ENCODE measurements around the gene TAB2. TPM values are rescaled to one million over a fixed set of nuclear protein-coding genes. Genes with fewer than 3 reads are reported as not detected.
"Not testable (repeated sequence)": the region's sequence is repeated elsewhere in the genome, so short reads cannot be mapped to it uniquely, and the experiment has no call there.

The TAB2 gene
- total RNA-seq, 1 experiment from 2014 or later = 45.8 TPM

GRCh38 chr6:149316740-149317643, 520 bp upstream of the TAB2 start:
- POLR2A ChIA-PET (ENCODE audit: unreplicated experiment) = interaction anchor here (0.7 kb wide), 1 partner anchor 223 kb away, joined by 3 read pairs; no protein-coding TSS in a partner anchor
- H3K4me2 ChIP-seq = peak overlapping the region; percentile 75
- H3F3A ChIP-seq (ENCODE audit: insufficient read depth, low read depth) = peaks cover 11% of the 10 kb centered on the region; the same call in 1 of the 2 replicates
- no TSS peak for BruUV-seq (replicated peaks)
- peaks cover 49% of the 10 kb centered on the region for H3K79me2 ChIP-seq (ENCODE audit: low read depth)
- no peaks in the 10 kb centered on the region for H3K36me3 ChIP-seq (ENCODE audit: low read depth)
- CTCF ChIA-PET = no interaction called here
- peak overlapping the region; percentile 92 for H2AFZ ChIP-seq
- peak overlapping the region; percentile 98 for H3K4me3 ChIP-seq
- H3K27me3 ChIP-seq (ENCODE audit: insufficient read depth, low read depth) = no peaks in the 10 kb centered on the region
- no peaks in the 10 kb centered on the region for H3K9me3 ChIP-seq (ENCODE audit: insufficient read depth, low read depth)
- intact Hi-C loops (cut with micrococcal nuclease; ENCODE audit: unreplicated experiment) = loop anchor here (5.0 kb wide), 2 partner anchors 85 to 115 kb away; no protein-coding TSS in a partner anchor
- peaks cover 34% of the 10 kb centered on the region for H3K4me1 ChIP-seq (replicated peaks; ENCODE audit: insufficient read depth)
- TF ChIP-seq EZH2 (IDR thresholded peaks at IDR 0.05; ENCODE audit: low read depth) = no peak
- peaks cover 31% of the 10 kb centered on the region for H4K20me1 ChIP-seq (ENCODE audit: insufficient read depth)
- no peaks in the 10 kb centered on the region for H3K9me2 ChIP-seq (ENCODE audit: insufficient read depth)
- H3K27ac ChIP-seq = peak overlapping the region; percentile 75
- peak; percentile 74 to 78 for DNase-seq

DNA sequence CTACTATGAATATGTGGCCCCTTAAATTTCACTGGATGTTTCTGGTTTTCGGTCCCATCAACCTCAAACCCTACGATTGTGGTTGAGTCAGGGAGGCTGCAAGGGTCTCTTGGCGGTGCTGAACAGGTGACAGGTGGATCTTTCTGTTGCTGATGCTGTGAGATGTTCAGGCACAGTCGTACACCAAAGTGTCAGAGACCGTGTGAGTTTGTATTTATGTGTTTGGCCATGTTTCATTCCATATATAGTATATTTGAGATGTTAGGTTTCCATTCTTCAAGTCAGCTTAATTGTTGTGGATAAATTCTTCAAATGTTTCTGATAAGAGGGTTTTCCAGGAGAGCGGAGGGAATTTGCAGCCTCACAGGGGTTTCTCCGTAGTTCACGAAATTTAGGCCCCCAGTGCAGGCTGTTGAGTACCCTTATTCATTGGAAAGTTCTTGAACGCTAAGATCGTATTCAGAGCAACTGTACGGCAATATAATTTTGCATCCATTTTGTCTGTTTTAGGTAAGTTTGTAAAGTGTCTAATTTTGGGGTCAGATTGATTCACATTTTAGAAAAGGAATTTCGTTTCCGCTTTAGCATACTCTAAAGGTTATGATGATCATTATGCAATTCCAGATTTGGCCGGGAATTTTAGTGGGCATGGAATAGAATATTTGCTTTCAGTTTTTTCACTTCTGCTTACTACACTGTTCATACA, 1.2 kb downstream of the TAB2 start:
- CTCF ChIA-PET = no interaction called here
- peak overlapping the region; percentile 64 for H3K27ac ChIP-seq
- intact Hi-C loops (cut with micrococcal nuclease; ENCODE audit: unreplicated experiment) = loop anchor here (2.0 to 5.0 kb wide), 4 partner anchors 86 to 290 kb away; no protein-coding TSS in a partner anchor
- no peak for TF ChIP-seq EZH2 (IDR thresholded peaks at IDR 0.05; ENCODE audit: low read depth)
- no peak for TF ChIP-seq CTCF (conservative IDR thresholded peaks at IDR 0.05)
- peaks cover 34% of the 10 kb centered on the region for H3K4me1 ChIP-seq (replicated peaks; ENCODE audit: insufficient read depth)
- H2AFZ ChIP-seq = peak overlapping the region; percentile 18; the same call in 1 of the 2 replicates
- no peak for DNase-seq
- peaks cover 11% of the 10 kb centered on the region; the same call in 1 of the 2 replicates for H3F3A ChIP-seq (ENCODE audit: insufficient read depth, low read depth)
- POLR2A ChIA-PET (ENCODE audit: unreplicated experiment) = no interaction called here
- peaks cover 66% of the 10 kb centered on the region for H3K79me2 ChIP-seq (ENCODE audit: low read depth)
- H3K27me3 ChIP-seq (ENCODE audit: insufficient read depth, low read depth) = no peaks in the 10 kb centered on the region
- H3K9me3 ChIP-seq (ENCODE audit: insufficient read depth, low read depth) = no peaks in the 10 kb centered on the region
- peak overlapping the region; percentile 99 for H3K4me2 ChIP-seq
- peaks cover 48% of the 10 kb centered on the region for H4K20me1 ChIP-seq (ENCODE audit: insufficient read depth)
- H3K9me2 ChIP-seq (ENCODE audit: insufficient read depth) = no peaks in the 10 kb centered on the region
- peak overlapping the region; percentile 92 for H3K4me3 ChIP-seq
- no TSS peak for BruUV-seq (replicated peaks)
- H3K36me3 ChIP-seq (ENCODE audit: low read depth) = no peaks in the 10 kb centered on the region

DNA sequence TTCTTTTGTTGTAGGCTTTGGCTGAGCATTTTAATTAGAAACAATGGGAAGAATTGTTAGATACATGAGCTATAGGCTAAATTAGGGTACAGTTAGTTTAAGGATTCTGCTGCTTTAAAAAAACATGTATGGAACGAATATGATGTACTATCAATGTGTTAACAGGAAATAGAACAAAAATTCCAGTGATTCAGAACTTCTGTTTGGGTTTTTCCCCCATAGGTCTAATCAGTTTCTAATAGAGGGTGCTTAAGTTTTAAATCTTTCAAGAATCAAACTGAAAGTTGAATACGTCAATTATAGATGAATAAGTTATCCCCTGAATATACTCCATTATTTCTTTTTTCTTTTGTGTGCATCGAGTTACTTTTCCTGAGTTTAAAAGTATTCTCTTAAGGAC, 1.9 kb downstream of the TAB2 start:
- Histone ChIP-seq H3K4me2 (peak overlapping the region; percentile 99), H3K9me3 (ENCODE audit: insufficient read depth, low read depth) (no peaks in the 10 kb centered on the region), H3K4me1 (replicated peaks; ENCODE audit: insufficient read depth) (peaks cover 34% of the 10 kb centered on the region), H3K27me3 (ENCODE audit: insufficient read depth, low read depth) (no peaks in the 10 kb centered on the region), H3K79me2 (ENCODE audit: low read depth) (peaks cover 73% of the 10 kb centered on the region), H3K9me2 (ENCODE audit: insufficient read depth) (no peaks in the 10 kb centered on the region), H3K27ac (peak overlapping the region; percentile 64), H3F3A (ENCODE audit: insufficient read depth, low read depth) (peaks cover 11% of the 10 kb centered on the region; the same call in 1 of the 2 replicates), H3K36me3 (ENCODE audit: low read depth) (no peaks in the 10 kb centered on the region), H3K4me3 (peak overlapping the region; percentile 92), H4K20me1 (ENCODE audit: insufficient read depth) (peaks cover 54% of the 10 kb centered on the region), H2AFZ (no peak overlapping the region)
- intact Hi-C loops (cut with micrococcal nuclease; ENCODE audit: unreplicated experiment) = loop anchor here (2.0 to 5.0 kb wide), 4 partner anchors 87 to 291 kb away; no protein-coding TSS in a partner anchor
- TSS peak; percentile 36 for BruUV-seq (replicated peaks)
- TF ChIP-seq CTCF (conservative IDR thresholded peaks at IDR 0.05) (no peak), EZH2 (IDR thresholded peaks at IDR 0.05; ENCODE audit: low read depth) (no peak)
- POLR2A ChIA-PET (ENCODE audit: unreplicated experiment) = no interaction called here
- DNase-seq = no peak
- CTCF ChIA-PET = no interaction called here

- peaks cover 11% of the 10 kb centered on the region; the same call in 1 of the 2 replicates for H3F3A ChIP-seq (ENCODE audit: insufficient read depth, low read depth)
- H2AFZ ChIP-seq; H3K9me3 ChIP-seq (ENCODE audit: insufficient read depth, low read depth); DNase-seq; H3K27me3 ChIP-seq (ENCODE audit: insufficient read depth, low read depth); BruUV-seq (replicated peaks); H3K9me2 ChIP-seq (ENCODE audit: insufficient read depth); CTCF ChIA-PET; H3K36me3 ChIP-seq (ENCODE audit: low read depth); H3K27ac ChIP-seq; POLR2A ChIA-PET (ENCODE audit: unreplicated experiment): not testable (repeated sequence)
- peaks cover 79% of the 10 kb centered on the region for H3K79me2 ChIP-seq (ENCODE audit: low read depth)
- H3K4me1 ChIP-seq (replicated peaks; ENCODE audit: insufficient read depth) = peaks cover 34% of the 10 kb centered on the region
- H4K20me1 ChIP-seq (ENCODE audit: insufficient read depth) = peaks cover 59% of the 10 kb centered on the region
- peak overlapping the region; percentile 92 for H3K4me3 ChIP-seq
- peak overlapping the region; percentile 99 for H3K4me2 ChIP-seq
- intact Hi-C loops (cut with micrococcal nuclease; ENCODE audit: unreplicated experiment) = loop anchor here (10.0 kb wide), 1 partner anchor 75 kb away; no protein-coding TSS in a partner anchor
Measured at GRCh38 chr6:149320016-149320415, 2.5 kb downstream of the TAB2 start.

Measured in PC-9 (cell line).